GM20000 (cell line): Measurements from ENCODE around the gene RCOR2.
A peak's percentile ranks its signal among the peaks of the same experiment; 100 is the strongest.

Experiments used
- DNase-seq: peaks from one replicate; pipeline ENCODE4 v3.0.0; 2012; ENCODE audit warnings: low spot score
- CTCF ChIP-seq: IDR thresholded peaks from 2 replicates; pipeline ENCODE4 v1.5.1; 2012; ENCODE audit warnings: mild to moderate bottlenecking, control low read depth; ENCODE audit errors: extremely low read depth, missing control alignments

Gene RCOR2

GRCh38 chr11:63873311-63873710 is 43.7 kb downstream of the RCOR2 start:
- no peak for DNase-seq
- TF ChIP-seq CTCF, result no peak

- TF ChIP-seq CTCF, result no peak
- DNase-seq, result no peak
Measured at GRCh38 chr11:63872800-63873197, 44.2 kb downstream of the RCOR2 start.

- peak; percentile 82 for DNase-seq
- TF ChIP-seq CTCF, result peak; percentile 65
Measured at GRCh38 chr11:63871962-63872799, 44.8 kb downstream of the RCOR2 start.

GRCh38 chr11:63870351-63871140 is 46.4 kb downstream of the RCOR2 start:
- DNase-seq, result no peak
- no peak for TF ChIP-seq CTCF

GRCh38 chr11:63869683-63870082 is 47.3 kb downstream of the RCOR2 start:
- no peak for TF ChIP-seq CTCF
- no peak for DNase-seq

GRCh38 chr11:63869171-63869591 is 47.8 kb downstream of the RCOR2 start:
- TF ChIP-seq CTCF, result no peak
- no peak for DNase-seq
